Tibial nerve (tissue), 3 donors: ENCODE data around the gene COL27A1.

Experiments used
- CTCF ChIP-seq, 5 experiments: fragments of 200-600 bp in 3 of 5; fragments of 450-650 bp in 2 of 5; sonication (generic) in 3 of 5; IDR thresholded peaks; one replicate each; pipeline ENCODE4 v1.5.1; 2016 to 2019; ENCODE audit warnings: antibody characterized with exemption in 5 of 5, mild to moderate bottlenecking in 3 of 5, moderate library complexity in 2 of 5
- POLR2A ChIP-seq, 2 donors: fragments of 450-650 bp; IDR thresholded peaks; one replicate each; pipeline ENCODE4 v1.6.1; 2017; ENCODE audit warnings: antibody characterized with exemption in 2 of 2, mild to moderate bottlenecking in 2 of 2, moderate library complexity in 2 of 2

DNA sequence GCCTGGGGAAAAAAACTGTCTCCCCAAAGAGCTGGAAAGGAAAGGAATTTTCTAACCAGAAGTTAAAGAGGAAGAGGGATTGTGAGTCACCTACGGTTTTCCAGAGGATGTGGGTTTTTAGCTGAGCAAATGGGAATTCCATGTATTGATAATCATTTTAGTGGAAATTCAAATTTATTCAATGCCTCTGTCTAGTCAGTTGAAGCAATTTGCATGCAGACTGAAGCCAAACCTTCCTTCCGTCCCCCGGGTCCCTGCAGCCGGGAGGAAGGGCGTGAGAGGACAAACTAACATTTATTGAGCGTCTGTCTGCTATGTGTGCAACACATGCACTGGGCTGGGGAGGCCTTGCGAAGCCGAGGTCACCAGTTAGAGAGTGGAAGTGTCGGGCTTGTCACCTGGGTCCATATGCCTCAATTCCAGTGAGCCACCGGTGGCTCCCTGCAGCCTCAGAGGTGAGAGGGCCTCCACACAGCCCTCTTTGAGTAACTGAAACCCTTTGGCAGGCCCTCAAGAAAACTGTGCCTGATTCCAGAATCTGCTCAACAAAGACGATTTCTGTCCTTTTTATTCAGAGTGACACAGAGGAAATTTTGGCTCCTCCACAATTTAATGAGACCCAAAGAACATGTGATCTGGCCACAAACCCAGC, 70.3 kb downstream of the COL27A1 start:
- TF ChIP-seq POLR2A (IDR thresholded peaks at IDR 0.05) (no peak), CTCF (IDR thresholded peaks at IDR 0.05) (no peak)
